T-helper 9 cell (primary cell): ENCODE data around the gene ZNF23.

Source experiments
- DNase-seq: peaks from one replicate; pipeline ENCODE4 v3.0.0-alpha.2; 2020

The ZNF23 gene

GRCh38 chr16:71467810-71468209, 5.8 kb upstream of the ZNF23 start:
- DNase-seq, result peak; percentile 54

GRCh38 chr16:71464231-71464630, 2.2 kb upstream of the ZNF23 start:
- DNase-seq, result no peak

DNA sequence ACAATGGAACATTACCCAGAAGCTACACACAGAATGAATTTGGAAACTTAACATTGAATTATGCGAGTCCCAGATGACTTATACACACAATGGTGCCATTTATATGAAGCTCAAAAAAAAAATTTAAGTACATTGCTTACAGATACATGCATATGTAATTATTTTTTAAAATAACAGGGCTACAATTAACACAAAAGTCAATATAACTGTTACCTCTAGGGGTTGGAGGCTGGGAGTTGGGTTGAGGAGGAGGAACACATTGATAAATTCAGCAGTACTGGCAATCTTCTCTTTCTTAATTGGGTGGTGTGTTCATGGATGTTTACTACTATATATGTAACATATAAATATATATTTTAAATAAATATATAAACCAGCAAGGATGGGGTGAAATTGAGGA, 1.1 kb downstream of the ZNF23 start:
- DNase-seq, result no peak

DNA sequence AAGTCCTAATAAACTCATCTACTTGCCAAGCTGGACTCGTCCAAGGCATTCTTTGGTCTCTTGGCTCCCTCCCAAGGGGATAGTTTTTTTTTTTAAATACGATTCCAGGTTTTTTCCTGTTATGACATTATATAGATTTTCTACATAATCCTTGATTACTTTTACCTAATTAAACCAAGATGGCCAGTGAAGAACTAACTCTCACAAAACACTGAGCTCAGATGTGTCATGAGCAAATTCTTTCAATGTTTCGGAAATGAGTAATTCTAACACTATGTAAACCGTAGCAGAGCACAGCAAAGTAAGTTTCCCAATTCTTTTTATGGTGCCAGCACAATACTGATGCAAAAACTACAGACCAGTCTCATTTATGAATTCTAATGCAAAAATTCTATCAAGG, 1.8 kb downstream of the ZNF23 start:
- no peak for DNase-seq

DNA sequence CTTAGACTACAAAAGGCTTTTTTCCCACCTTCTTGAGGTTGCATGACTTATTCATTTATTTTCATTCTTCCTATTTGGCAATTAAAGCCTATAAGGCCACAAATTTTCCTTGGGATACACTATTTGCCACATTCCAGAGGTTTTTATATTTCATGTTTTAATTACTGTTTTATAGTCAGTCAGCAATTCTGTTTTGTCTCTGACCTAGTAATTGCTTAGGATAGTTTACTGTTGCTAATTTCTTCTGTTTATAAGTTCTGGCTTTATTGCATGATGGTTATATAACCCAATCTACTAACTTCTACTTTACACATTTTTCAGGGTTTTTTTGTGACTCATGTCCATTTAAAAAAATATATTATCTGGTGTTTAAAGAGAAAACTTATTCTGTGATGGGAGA, 2.5 kb downstream of the ZNF23 start:
- no peak for DNase-seq

- no peak for DNase-seq
These were observed 5.2 kb downstream of the ZNF23 start for GRCh38 chr16:71456801-71457200.

GRCh38 chr16:71453036-71453435, 9.0 kb downstream of the ZNF23 start:
- no peak for DNase-seq

DNA sequence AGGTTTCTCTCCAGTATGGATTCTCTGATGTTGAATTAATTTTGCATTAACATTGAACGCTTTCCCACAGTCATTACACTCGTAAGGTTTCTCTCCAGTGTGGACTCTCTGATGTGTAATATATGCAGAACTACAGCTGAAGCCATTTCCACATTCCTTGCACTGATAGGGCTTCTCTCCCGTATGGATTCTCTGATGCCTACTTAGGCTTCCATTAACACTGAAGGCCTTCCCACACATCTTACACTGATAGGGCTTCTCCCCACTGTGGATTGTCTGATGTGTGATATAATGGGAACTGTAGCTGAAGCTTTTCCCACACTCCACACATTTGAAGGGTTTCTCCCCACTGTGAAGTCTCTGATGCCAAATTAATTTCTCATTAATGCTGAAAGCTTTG, 13.0 kb downstream of the ZNF23 start:
- DNase-seq, result no peak

- no peak for DNase-seq
These were observed 13.7 kb downstream of the ZNF23 start for GRCh38 chr16:71448274-71448866.

DNA sequence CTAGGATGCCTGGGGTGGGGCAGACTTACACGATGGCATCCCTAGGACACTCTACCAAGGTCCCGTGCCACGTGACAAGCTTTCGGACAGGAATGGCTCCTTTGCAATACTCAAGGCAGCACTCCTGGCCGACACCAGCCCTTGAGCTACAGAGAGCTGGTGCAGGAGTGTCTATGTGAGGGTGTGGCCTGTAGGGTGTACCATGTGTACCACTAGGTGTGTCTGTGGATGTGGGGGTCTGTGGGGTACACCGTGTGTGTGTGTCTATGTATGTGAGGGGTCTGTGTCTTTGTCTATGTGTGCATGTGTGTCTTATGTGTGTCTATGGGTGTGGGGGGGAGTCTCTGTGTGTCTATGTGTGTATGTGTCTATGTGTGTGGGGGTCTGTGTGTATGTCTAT, 18.3 kb downstream of the ZNF23 start:
- no peak for DNase-seq

- DNase-seq, result no peak
These were observed 20.0 kb downstream of the ZNF23 start, which contains the start of gene TLE7 for GRCh38 chr16:71442051-71442440. Gene TLE7 (minus strand): TSS chr16:71442054. CDS start chr16:71433324, 8,730 bp downstream.

GRCh38 chr16:71441348-71442050, 20.5 kb downstream of the ZNF23 start:
- peak; percentile 12 for DNase-seq

DNA sequence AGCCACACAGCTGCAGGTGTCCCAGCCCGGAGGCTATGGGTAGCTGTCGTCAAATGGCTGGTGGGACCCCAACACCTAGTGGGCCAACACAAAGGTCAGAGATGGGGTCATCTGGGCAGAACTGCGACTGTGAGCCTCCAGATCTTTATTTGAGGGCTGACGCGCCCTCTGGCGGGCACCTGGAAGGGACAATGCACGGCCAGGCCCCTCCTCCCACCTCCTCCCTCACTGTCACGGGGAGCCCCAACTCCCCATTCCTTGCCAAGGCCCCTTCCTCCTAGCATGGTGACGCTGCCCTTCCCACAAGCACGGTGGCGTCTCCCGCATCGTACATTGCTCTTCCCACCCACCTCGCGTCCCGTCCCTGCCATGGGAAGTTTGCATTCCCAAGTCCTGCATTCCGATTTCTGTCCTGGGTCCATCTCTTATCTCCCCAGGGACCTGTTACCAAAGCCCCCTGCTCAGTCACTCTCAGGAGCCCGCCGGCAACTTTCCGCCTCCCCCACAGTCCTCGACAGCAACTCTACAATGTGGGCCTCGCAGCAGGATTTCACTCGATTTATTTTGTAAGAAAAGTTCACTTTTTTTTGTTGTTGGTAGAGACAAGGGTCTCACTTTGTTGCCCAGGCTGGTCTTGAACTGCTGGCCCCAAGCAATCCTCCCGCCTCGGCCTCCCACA, 21.2 kb downstream of the ZNF23 start:
- no peak for DNase-seq

GRCh38 chr16:71439523-71439922, 22.5 kb downstream of the ZNF23 start:
- DNase-seq, result no peak

DNA sequence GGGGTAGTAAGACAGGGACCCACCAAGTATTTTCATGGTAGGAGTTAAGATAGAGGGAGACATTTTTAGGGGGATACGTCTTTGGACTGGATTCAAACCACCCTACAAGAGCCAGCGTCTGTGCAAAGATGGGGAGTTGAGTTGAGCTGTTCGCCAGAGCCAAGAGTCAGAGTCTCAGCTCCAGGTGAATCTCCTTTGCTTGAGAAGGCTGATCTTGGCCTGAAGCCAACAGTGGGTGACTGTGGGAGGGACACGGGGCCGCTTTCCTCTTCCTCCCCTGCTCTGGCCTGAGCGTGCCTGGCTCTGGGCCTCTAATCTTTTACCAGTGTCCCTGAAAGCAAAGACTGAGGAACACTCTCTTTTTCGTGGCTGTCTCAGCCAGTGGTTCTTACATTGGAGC, 25.6 kb downstream of the ZNF23 start:
- no peak for DNase-seq

- no peak for DNase-seq
These were observed 29.1 kb downstream of the ZNF23 start for GRCh38 chr16:71432906-71433305.

DNA sequence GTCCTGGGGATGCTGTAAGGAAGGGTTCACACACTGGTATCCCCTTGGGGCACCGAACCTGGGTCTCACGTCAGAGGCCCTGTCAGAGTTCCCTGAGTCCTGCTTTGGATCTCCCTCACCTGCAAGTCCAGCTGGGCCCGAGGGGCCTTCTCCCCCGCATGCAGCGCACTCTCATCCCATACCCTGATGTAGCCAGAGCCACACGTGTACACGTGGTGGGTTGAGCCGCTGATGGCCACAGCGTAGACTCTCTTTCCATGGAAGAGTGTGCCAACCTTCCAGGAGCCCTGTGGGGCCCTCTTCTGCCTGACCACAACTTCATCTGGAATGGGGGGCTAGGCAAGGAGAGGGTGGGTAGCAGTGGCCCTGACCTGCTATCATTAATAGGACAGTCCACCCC, 30.1 kb downstream of the ZNF23 start:
- DNase-seq, result no peak

DNA sequence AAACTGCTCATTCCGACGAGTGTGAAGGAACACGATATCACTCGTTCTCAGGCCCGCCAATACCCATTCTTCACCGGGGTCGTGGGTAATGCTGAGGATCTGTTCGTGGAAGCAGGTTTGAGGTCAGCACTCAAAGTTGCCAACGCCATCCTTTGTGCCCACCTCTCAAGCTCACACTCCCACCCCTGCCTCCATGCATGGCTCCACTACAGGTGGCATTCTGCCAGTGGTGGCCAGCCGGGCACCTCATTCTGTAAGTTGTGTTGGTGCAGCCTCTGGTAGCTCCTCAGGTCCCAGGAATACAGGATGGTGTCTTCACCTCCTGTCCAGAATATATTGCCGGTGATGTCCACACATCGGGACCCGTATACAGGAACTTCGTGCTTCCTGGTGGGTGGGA, 30.9 kb downstream of the ZNF23 start:
- DNase-seq, result no peak

GRCh38 chr16:71430744-71431143, 31.3 kb downstream of the ZNF23 start:
- no peak for DNase-seq

DNA sequence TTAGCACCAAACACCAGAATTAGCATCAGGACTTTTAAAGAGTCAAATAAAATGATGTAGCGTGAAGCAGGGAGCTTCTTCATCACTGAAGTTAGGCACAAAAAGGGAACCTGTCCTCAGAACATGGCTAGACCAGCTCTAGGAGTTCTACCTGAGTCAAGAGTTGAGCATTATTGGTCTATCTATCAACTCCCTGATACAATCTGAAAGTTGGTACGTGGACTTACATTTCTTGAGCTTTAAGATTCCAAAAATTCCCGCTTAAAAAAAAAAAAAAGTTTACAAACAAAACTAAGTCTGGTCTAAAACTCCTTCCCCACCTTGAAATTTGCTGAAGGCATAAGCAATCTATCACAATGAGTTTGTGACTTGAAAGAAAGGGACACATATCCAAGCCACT, 32.5 kb downstream of the ZNF23 start:
- no peak for DNase-seq

DNA sequence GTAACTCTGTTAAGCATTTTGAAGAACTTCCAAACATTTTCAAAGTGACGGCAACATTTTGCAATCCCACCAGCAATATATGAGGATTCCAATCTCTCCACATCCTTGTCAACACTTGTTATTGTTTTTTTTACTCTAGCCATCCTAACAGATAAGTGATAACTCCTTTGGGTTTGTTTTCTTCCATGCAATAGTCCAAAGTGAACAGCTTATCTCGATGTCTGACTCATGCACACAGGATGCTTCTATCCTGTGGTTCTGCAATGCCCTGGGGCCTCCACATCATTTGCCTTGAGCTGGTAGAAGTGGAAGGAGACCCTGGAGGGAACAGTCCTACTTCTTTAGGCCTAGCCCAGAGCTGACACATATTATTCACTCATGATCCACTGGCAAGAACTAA, 33.2 kb downstream of the ZNF23 start:
- no peak for DNase-seq

GRCh38 chr16:71428385-71428784, 33.7 kb downstream of the ZNF23 start:
- DNase-seq, result no peak

GRCh38 chr16:71426880-71427615, 35.0 kb downstream of the ZNF23 start:
- no peak for DNase-seq
